Subcutaneous adipose tissue (tissue), 4 donors: ENCODE measurements around the gene LIMK2. TPM values are rescaled to one million over a fixed set of nuclear protein-coding genes. Genes with fewer than 3 reads are reported as not detected.

Experiments
- total RNA-seq, 4 donors: library from RNA; depleted of rRNA; stranded (reverse); fragments of >200 nt; gene quantifications; one replicate each; pipeline ENCODE4 v1.1.0, GENCODE V29; 2016
- TF ChIP-seq, protein P1 (sequence below): fragments of 450-650 bp; IDR thresholded peaks from one replicate; pipeline ENCODE4 v1.5.1; 2016; ENCODE audit warnings: low read depth, mild to moderate bottlenecking, control low read depth, antibody characterized with exemption, moderate library complexity

Gene LIMK2
- total RNA-seq, 4 donors from 2014 or later = 15.4 to 26.4 (median 22.6) TPM

DNA sequence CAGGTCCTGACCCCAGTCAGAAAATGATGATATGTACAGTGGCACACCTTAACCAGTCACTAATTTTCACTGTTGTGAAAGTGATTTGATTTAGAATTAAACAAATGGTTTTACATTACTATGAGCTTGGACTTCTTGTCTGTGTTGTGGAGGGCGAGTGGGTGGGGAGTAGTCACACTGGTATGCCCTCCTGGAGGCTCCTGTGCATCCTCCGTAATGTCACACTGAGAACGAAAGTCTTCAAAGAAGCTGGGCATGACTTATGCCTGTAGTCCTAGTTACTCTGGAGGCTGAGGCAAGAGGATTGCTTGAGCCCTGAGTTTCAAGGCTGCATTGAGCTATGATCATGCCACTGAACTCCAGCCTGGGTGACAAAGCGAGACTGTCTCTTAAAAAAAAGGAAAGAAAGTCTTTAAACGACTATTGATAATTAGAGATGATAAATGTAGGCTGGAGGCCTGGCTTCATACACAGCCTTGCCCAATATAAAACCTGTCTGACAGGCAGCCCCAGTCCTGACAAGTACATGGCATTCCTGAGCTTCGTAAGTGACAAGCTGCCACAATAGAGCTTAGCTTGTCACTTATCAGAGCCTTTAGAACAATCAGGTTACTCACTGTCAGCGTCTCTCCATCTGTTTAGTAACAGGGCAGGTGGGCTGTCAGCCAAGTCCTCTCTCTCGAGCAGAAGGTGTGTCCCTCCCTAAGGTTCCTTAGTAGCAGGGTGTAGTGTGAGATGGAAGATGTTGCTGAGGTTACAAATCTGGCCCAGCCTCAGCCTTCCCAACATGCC, 5.0 kb upstream of the LIMK2 start:
- TF ChIP-seq, protein P1, sequence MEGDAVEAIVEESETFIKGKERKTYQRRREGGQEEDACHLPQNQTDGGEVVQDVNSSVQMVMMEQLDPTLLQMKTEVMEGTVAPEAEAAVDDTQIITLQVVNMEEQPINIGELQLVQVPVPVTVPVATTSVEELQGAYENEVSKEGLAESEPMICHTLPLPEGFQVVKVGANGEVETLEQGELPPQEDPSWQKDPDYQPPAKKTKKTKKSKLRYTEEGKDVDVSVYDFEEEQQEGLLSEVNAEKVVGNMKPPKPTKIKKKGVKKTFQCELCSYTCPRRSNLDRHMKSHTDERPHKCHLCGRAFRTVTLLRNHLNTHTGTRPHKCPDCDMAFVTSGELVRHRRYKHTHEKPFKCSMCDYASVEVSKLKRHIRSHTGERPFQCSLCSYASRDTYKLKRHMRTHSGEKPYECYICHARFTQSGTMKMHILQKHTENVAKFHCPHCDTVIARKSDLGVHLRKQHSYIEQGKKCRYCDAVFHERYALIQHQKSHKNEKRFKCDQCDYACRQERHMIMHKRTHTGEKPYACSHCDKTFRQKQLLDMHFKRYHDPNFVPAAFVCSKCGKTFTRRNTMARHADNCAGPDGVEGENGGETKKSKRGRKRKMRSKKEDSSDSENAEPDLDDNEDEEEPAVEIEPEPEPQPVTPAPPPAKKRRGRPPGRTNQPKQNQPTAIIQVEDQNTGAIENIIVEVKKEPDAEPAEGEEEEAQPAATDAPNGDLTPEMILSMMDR = no peak

DNA sequence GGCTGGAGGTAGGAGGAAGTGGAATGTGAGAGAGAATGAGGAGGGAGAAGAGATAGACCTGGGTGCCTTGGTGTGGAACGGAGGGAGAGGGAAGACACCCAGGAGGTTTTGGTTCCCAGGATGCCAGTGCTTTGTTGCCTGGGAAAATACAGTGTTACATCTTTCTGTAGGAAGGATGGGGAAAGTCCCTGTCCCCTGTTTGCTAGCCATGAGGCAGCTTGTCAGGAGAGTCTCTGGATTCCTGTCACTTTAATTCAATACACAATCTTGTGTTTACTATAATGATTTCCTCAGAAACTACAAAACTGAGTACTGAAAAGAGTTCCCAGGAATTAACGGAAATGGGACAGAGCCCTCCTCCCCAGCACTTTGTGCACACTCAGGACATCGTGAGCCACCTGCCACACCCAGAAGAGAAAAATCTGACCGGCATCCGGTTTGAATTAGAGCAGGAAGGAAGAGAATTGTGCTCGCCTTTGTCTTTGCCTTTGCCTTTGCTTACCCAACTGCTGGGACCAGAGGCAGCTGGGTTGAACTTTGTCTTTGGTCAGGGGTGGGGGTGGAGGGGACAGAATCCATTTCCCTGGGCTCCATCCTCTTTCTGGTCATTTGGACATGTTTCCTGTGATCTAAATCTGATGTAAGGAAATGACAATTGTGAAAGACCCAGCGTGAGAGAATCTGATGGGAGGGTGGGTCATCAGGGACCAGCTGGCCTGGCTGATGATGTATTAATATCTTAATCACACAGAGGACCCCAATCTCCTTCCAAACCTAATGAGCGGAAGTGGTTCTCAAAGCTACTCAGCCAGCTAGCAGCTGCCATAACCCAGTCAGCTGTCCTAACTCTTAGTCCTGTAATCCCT, 1.3 kb upstream of the LIMK2 start:
- TF ChIP-seq, protein P1 = no peak

DNA sequence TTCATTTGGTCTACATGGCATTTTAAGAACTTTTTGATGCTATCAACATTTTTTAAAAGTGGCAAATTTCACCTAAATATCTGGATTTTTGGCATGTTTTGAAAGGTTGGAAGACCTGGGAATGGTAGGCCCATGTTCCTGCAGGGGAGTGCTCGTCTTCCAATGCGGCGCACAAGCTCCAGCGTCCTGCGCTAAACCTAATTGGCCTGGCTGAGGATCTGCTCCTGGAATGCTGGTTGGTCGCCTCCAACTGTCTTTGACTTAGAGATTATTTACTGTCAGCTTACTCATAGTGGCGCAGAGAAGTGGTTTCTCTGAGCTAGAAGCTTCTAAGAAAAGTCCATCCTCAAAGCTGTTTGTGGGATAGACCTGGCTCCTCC, 626 bp upstream of the LIMK2 start:
- TF ChIP-seq, protein P1 = no peak

DNA sequence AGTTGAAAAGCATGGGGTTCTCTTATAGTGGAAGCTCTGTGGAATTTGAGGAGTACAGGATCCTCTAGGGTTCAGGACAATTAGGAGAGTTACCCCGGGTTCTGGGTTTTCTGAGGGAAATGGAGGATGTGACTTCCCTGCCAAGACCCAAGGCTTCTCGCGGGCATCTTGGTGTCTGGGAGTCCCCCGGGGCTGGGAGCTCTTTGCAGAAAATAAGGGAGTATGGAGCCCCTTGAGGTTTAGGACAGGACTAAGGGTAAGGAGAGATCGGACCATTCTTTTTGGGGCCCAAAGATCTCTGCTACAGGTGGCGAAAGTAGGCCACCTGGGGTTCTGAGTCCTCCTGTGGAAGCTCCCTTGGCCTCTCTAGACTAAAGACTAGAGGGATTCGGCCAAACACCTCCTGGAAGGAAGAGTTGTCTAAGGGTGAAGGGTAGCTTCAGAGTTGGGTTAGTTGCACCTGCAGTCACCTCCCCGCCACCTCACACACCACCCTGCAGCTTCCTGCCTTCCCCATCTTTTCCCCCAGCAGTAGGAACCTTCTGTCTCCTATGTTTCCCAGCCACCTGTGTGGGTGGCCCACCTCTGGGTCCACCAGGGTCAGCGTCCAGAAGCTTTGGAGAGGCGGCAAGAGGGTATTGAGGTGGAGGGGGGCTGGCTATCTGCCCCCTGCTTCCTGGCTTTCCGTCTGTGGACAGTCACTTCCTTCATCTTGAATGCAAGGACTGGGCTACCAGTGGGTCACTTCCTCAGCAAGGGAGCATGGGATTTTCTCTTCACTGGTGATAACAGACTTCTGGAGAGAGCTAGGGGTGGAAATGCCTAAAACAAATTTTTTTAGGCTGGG, 908 bp downstream of the LIMK2 start:
- TF ChIP-seq, protein P1 = no peak

DNA sequence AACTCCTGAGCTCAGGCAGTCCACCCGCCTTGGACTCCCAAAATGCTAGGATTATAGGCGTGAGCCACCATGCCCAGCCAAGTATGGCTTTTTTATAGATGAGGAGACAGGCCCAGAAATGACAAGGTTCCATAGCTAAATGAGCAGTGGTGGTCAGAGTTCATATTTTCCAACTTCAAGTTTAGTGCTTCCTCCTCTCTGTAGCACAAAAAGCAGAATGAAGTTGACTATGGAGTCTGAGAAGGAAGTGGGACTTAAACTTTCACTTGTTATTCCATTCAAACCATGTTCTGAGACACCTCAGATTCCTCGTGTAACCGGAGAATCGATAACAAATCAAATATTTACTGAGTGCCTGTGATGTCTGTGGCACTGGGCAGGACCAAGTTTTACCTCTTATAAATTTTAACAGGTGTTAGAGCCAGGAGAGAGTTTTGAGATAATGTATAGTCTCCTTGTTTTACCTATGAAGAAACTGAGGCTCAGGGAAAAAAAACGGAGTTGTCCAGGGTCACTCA, 3.0 kb downstream of the LIMK2 start:
- TF ChIP-seq, protein P1 = no peak

DNA sequence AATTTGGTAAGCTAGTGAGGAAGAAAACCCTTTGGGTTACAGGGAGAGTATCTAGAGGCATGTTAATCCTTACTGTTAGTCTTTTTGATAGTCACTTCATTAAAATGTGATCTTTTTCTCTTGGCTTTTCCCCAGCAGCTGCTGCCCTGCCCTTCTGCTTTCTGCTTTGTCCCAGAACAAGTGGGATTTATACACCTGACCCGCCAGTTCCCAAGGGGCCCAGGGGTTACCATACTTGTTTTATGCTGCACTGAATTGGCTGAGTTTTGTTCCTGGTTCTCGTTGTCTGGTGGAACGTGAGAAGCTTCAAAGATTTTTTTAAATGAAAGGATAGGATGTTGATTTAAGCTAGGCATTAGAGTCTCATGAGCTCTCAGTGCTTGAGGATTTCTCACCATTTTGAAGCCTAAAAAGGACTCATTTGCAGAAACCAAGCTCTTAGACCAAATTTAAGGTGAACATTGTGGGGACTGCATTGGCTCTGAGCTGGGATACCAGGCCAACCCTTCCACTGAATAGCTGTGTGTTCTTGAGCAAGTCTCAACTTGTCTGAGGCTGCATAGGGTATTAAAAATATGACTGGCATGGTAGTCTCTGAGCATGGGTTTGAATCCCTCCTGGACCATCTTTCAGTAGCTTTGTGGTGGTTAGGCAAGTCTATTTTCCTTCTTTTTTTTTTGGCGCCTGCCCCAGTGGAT, 6.6 kb downstream of the LIMK2 start:
- TF ChIP-seq, protein P1 = no peak
